ENCODE measurements around the gene ZNF649.
A peak's percentile ranks its signal among the peaks of the same experiment; 100 is the strongest.
"Not testable (repeated sequence)": the region's sequence is repeated elsewhere in the genome, so short reads cannot be mapped to it uniquely, and the experiment has no call there.

Gene ZNF649

DNA sequence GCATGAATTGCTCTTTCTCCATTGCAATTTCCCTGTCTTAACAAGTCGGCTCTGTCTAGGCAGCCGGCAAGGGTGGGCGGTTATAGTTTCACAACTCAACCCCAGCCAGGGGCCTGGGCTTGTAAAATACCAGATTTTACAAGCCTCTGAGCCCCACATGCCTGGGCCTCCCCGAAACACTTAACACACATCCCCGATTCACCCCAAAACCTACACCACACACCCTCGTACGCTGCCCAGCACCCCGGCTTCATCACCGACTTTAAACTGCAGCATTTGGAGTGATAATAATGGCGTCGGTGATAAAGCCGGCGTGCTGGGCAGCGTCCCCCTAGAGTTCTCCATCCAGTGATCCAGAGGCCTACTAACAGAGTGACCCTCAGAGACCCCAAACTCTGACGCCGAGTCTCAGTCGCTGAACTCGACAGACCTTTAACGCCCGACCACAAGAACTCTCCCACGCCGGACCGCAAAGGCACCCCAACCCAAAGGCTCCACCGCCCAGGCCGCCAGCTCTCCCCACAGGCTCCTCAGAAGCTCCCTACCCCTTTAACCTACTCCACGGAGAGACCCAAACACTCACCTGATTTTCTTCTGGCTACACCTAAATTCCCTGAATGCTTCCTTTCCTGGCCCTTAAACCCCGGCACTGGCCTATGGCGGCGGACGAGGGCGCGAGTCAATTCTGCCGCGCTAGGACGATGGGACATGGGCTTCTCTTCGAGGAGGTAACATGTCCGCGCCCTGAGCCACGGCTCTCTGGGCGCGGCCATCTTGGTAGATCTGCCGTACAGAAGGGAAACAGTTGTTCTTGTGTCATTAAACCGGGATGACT, at the start of gene ZNF649:
ZNF649 (minus strand) TSS at position 687 of the 835 bp plus-strand sequence. CDS start 4,910 bp downstream, outside the sequence.
- DNase-seq (ENCODE audit: low read depth), result peak; percentile 44

DNA sequence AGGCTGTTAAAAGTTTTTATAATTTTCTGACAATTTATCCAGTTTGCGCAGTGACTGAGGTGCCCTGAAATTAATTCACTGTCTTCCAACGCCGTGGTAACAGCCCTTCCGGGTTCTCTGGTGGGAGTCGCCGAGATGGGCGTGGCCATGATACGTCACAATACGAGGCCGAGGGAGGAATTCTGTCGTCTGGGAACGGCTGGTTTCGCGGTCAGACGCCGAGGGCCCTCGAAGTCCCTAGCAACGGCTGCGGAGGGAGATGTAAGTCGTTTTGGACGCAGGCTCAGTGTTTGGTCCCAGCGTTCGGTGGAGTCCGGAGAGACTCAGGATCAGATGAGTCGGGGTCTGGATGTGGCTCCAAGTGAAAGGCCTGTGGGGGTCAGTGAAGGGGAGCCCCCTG, 44.2 kb upstream of the ZNF649 start:
- DNase-seq (ENCODE audit: low read depth), result no peak

DNA sequence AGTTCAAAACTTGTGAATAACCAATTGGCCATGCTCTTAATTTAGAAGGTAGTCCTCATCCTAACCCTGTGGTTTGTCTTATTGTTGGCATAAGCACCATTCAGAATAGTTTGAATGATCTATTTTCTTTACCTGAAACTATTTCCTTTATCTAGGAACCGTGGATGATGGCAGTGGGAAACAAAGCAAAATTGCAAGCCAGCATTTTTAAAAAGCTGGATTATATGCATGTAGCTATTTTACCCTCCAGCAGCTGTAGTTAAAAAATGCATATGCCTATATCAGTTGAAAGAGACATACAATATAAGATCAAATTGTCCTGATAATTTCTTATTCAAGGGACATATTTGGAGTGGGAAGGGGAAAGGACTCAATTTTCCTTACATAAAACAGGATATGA, 41.8 kb upstream of the ZNF649 start:
- no peak for DNase-seq (ENCODE audit: low read depth)

DNA sequence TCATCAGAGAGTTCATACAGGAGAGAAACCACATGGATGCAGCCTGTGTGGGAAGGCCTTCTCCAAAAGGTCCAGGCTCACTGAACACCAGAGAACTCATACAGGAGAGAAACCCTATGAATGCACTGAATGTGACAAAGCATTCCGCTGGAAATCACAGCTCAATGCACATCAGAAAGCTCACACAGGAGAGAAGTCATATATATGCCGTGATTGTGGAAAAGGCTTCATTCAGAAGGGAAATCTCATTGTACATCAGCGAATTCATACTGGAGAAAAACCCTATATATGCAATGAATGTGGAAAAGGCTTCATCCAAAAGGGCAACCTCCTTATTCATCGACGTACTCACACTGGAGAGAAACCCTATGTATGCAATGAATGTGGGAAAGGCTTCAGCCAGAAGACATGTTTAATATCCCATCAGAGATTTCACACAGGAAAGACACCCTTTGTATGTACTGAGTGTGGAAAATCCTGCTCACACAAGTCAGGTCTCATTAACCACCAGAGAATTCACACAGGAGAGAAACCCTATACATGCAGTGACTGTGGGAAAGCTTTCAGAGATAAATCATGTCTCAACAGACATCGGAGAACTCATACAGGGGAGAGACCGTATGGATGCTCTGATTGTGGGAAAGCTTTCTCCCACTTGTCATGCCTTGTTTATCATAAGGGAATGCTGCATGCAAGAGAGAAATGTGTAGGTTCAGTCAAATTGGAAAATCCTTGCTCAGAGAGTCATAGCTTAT, 40.2 kb upstream of the ZNF649 start:
- DNase-seq (ENCODE audit: low read depth), result no peak

DNA sequence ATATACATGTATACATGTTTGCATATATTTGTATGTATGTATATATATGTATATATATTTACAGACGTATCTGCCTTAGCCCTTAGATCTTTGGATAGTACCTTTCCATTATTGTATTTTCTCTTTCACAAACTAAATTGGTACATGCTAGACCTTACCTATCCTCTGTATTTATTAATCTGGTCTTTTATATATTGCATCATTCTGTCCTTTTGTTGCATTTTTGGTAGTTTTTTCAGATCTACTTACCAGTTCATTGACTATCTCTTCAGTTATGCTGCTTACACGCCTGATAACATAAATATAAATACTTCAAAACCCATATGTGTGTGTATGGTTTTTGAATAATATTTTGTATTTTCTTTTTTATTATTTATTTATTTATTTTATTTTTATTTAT, 34.1 kb upstream of the ZNF649 start:
- no peak for DNase-seq (ENCODE audit: low read depth)

DNA sequence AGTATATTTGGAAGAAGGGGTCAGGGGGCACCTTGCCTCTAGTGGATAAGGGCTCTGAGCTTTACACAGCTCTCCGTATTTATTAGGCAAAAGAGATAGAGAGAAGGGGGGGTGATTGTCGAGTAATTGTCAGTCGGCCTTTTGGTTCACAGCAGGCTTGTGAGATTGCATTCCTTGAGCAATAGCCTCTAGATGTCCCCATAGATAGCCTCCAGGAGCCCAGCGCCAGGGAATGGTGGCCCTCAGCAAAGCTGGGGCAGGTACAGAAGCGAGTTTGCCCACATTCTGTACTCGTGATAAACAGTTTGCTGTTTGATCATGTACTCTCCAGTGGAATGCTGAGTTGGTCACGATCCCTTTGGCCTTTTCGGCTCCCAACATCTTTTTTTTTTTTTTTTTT, 27.1 kb upstream of the ZNF649 start:
- no peak for DNase-seq (ENCODE audit: low read depth)

DNA sequence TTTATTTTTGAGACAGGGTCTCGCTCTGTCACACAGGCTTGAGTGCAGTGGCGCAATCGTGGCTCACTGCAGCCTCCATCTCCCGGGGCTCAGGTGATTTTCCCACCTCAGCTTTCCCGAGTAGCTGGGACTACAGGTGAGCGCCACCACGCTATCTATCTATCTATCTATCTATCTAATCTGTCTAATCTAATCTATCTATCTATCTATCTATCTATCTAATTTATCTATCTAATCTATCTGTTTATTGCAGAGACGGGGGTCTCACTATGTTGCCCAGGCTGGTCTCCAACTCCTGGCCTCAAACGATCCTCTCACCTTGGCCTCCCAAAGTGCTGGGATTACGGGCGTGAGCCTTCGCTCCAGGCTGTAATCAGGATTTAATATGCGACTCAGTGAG, 23.0 kb upstream of the ZNF649 start:
- DNase-seq (ENCODE audit: low read depth), result no peak

DNA sequence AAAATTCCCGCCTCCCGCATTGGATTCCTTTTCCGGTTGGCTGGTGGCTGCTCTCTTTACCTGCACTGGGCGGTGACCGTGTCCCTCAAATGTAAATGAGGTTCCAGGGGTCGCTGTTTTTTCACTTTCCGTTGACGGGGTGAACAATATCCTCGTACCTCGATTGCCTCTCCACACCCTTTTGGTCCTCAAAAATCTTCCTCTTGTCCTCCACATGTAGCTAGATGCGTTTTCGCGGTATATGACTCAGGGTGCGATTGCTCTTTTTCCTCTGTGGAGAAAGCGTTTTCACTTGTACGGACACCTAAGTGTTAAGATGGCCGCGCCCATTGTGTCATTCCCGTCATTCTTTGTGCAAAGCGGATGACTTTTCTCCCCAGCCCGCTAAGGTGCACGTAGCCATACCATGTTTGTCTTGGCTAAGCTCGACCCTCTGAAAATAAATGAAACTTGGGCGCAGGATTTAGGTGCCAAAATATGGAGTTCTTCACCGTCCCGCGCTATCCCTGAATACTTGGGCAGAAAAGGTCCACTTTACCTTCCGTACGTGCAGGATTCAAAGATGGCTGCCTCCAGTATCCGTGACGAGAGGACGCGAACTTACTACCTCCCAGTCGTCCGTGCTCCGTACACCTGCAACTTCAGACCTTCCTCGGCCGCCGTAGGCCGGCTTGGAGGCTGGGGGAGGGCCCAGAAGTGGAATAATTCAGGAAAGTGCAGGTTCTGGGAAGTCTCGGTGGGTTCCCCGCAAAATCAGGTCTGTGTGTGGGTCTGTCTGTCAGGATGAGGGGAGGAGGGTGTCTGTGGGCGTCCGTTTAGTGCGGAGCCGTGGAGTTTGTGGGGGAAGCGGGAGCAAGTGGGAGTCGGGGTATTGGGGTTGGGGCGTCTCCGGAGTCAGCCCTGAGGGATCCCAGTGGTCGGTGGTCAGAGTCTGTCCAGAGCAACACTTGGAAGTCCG, 22.2 kb upstream of the ZNF649 start, which contains the start of gene ZNF613:
ZNF613 (plus strand) TSS at position 689 of the 958 bp plus-strand sequence. CDS start 8,749 bp downstream, outside the sequence.
- peak; percentile 79 for DNase-seq (ENCODE audit: low read depth)

DNA sequence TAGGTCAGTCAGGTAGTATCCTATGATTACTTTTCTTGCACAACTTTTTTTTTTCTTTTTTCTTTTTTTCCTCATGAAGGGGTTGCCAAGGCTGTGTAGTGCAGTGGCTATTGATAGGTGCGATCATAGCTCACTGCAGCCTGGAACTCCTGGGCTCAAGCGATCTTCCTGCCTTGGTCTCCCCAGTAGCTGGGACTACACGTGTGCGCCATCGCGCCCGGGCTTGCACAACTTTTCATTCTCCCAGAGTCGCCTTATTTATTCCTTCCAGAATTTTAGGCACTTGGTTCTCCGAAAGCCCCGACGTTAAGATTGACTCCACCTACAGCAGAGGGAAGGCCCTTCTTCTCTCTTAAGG, 21.6 kb upstream of the ZNF649 start:
- DNase-seq (ENCODE audit: low read depth), result no peak

DNA sequence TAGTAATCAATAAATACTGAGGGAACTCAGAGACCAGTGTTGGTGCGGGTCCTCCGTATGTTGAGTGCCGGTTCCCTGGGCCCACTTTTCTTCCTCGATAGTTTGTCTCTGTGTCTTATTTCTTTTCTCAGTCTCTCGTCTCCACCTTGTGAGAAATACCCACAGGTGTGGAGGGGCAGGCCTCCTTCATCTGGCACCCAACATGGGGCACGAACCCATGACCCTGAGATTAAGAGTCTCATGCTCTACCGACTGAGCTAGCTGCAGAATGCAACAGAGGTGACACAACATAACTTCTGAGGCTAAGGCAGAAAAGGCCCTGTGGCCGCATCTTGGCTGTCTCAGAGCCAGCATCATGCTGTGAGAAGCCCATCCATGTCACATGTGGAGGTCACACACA, 17.1 kb upstream of the ZNF649 start:
- no peak for DNase-seq (ENCODE audit: low read depth)

DNA sequence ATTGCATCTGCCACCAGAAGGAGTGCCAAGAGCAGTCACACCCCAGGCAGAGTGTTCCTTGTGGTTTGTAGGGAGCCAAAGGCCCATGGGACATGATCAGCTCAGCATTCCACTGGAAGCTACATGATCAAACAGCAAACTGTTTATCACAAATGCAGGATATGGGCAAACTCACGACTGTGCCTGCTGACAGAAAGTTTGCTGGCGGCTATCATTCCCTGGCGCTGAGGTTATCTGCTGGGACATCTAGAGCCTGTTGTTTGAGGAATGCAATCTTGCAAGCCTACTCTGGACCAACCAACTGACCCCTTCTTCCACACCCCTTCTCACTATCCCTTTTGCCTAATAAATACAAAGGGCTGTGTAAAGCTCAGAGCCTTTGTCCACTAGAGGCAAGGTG, 14.8 kb upstream of the ZNF649 start:
- no peak for DNase-seq (ENCODE audit: low read depth)

DNA sequence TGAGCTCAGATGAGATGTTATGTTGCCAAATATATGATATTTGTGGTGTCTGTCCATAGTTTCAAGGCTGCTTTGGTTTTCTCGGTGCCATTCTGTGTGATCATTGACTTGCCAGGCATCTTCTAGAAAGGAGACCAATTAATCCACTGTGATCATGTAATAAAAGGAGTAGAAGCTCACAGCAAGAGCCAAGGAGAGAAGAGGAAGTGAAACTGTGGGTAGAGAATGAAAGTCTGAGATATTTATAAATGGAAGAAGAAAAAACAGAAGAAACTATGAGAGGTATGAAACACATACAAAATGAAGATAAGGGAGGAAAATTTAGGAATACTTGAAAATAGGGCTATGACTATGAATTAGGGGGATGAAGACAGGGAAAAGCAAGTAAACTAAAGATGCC, 11.3 kb upstream of the ZNF649 start:
- DNase-seq (ENCODE audit: low read depth), result no peak

DNA sequence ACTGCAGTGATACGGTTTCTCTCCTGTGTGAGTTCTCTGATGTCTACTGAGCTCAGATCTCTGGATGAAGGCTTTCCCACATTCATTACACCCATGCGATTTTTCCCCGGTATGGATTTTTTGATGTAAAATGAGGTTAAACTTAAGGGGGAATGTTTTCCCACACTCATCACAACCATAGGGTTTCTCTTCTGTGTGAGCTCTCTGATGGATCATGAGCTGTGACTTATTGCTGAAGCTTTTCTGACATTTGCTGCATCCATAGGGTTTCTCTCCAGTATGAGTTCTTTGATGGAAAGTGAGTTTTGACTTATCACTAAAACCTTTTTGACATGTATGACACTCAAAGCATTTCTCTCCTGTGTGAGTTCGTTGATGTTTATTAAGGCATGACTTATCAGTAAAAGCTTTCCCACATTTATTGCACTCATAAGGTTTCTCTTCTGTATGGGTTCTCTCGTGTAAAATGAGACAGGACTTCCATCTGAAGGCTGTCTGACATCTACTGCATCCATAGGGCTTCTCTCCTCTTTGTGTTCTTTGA, 10.6 kb upstream of the ZNF649 start:
- DNase-seq (ENCODE audit: low read depth), result no peak

DNA sequence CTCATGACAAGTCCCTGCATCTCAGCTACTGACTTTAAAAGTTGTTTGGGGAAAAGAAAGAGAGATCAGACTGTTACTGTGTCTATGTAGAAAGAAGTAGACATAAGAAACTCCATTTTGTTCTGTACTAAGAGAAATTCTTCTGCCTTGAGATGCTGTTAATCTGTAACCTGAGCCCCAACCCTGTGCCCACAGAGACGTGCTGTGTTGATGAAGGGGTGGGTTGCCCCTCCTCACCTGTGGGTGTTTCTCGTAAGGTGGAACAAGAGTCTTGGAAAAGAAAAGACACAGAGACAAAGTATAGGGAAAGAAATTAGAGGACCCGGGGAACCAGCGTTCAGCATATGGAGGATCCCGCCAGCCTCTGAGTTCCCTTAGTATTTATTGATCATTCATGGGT, 3.2 kb upstream of the ZNF649 start:
- DNase-seq (ENCODE audit: low read depth), result not testable (repeated sequence)

DNA sequence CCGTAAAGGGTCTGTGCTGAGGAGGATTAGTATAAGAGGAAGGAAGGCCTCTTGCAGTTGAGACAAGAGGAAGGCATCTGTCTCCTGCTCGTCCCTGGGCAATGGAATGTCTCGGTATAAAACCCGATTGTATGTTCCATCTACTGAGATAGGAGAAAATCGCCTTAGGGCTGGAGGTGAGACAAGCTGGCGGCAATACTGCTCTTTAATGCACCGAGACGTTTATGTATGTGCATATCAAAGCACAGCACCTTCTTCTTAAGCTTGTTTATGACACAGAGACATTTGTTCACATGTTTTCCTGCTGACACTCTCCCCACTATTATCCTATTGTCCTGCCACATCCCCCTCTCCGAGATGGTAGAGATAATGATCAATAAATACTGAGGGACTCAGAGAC, 1.3 kb upstream of the ZNF649 start:
- not testable (repeated sequence) for DNase-seq (ENCODE audit: low read depth)

DNA sequence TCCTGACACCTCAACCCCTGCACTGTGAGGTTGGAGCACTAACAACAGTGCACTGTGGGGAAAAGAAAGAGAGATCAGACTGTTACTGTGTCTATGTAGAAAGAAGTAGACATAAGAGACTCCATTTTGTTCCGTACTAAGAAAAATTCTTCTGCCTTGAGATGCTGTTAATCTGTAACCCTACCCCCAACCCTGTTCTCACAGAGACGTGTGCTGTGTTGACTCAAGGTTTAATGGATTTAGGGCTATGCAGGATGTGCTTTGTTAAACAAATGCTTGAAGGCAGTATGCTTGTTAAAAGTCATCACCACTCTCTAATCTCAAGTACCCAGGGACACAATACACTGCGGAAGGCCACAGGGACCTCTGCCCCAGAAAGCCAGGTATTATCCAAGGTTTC, 822 bp upstream of the ZNF649 start:
- not testable (repeated sequence) for DNase-seq (ENCODE audit: low read depth)

DNA sequence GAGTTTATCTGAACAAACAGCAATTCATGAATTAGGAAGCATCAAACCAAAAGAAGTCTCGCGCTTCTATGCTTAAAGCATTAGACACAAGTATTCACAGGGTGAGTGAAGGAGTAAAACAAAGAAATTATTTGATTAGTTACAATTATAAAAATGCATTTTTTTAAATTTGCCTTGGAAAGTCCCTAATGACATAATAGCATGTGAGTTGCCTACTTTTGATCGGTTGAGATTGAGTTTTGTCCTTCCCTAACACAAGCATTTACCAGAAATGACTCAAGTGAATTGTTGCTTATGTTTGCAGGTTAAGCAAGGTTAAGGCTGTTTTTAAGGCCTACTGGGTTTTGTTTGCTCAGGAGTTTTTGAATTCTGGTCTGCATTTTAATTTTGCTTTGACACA, 389 bp upstream of the ZNF649 start:
- no peak for DNase-seq (ENCODE audit: low read depth)

DNA sequence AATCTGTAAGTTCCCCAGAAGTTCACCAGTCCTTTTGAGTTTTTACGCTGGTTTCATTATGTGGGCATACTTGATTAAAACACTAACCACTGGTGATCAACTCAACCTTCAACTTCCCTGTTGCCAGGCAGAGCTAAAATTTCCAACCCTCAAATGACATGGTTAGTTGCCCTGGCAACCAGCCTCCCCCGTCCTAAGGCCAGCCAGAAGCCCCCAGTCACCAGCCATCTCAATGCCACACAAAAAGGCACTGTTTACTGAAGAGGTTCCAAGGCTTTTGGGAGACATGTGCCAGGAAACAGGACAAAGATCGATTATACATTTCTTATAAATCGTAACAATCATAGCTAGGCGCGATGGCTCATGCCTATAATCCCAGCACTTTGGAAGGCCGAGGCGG, 1.6 kb downstream of the ZNF649 start:
- DNase-seq (ENCODE audit: low read depth), result no peak

DNA sequence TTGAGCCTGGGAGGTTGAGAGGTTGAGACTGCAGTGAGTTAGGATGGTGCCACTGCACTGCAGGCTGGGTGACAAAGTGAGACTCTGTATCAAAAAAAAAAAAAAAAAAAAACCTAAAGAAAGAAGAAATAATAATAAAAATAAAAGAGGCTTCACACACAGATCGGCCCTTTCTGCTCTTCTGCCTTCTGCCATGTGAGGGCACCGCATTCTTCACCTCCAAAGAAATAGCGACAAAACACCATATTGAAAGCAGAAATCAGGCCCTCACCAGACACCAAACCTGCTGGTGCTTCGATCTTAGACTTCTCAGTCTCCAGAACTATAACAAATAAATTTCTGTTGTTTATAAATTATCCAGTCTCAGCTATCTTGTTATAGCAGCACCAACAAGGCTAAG, 3.0 kb downstream of the ZNF649 start:
- no peak for DNase-seq (ENCODE audit: low read depth)

DNA sequence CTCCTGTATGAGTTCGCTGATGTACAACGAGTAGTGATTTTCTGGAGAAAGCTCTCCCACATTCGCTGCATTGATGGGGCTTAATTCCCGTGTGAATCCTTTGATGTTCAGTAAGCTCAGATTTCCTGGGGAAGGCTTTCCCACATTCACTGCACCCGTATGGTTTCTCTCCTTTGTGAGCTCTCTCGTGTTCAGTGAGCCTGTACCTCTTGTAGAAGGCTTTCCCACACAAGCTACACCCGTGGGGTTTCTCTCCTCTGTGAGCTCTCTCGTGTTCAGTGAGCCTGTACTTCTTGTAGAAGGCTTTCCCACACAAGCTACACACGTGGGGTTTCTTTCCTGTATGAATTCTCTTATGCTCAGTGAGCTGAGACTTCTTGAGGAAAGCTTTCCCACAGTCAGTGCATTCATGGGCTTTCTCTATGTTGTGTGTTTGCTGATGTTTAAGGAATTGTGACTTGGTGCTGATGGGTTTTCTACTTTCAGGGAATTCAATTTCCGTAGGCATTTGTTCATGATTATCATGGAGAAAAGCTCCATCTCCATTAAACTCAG, 13.5 kb downstream of the ZNF649 start:
- no peak for DNase-seq (ENCODE audit: low read depth)

DNA sequence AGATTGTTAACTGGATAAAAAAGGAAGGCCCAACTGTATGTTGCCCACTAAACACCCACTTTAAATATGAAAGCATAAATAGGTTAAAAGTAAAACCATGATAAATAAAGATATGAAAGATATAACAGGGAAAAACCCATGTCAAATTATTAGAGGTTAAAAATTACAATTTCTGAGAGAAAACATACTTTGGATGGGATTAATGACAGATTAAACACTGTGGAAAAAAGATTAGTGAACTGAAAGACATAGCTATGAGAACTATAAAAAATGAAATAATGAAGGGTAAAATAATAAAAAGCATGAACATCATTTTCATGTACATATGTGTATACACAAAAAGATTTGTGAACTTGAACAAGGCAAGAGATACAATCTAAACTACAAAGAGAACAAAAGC, 14.9 kb downstream of the ZNF649 start:
- DNase-seq (ENCODE audit: low read depth), result no peak
